Brain microvascular endothelial cell (primary cell): ENCODE results near the gene TUBB.
"Not testable (repeated sequence)": the region's sequence is repeated elsewhere in the genome, so short reads cannot be mapped to it uniquely, and the experiment has no call there.

Experiments
- DNase-seq: peaks from one replicate; pipeline ENCODE4 v3.0.0-alpha.2; 2020
- H3K27ac ChIP-seq: fragments of 250-450 bp; sonication (Bioruptor Pico); 2 replicates; pipeline ENCODE4 v1.5.1; 2020; ENCODE audit warnings: mild to moderate bottlenecking, moderate library complexity
- H3K27me3 ChIP-seq: fragments of 250-450 bp; sonication (Bioruptor Pico); replicated peaks from 2 replicates; pipeline ENCODE4 v1.5.1; 2020; ENCODE audit warnings: mild to moderate bottlenecking
- H3K36me3 ChIP-seq: fragments of 250-450 bp; sonication (Bioruptor Pico); replicated peaks from 2 replicates; pipeline ENCODE4 v1.5.1; 2020; ENCODE audit warnings: mild to moderate bottlenecking
- H3K4me3 ChIP-seq: 2 replicates; pipeline ENCODE4 v1.5.1; 2011; ENCODE audit warnings: low read depth, mild to moderate bottlenecking, control low read depth, low read length, moderate library complexity
- CTCF ChIP-seq: IDR thresholded peaks from 2 replicates; pipeline ENCODE4 v1.5.1; 2011; ENCODE audit warnings: low read depth, mild to moderate bottlenecking, moderate library complexity, low read length, control low read depth, inconsistent platforms; ENCODE audit errors: missing control alignments
- in situ Hi-C: cut with HindIII; loops from 2 replicates; pipeline ENCODE4 v1.10.0; 2017; ENCODE audit warnings: low sequenced_read_pairs, low pct_ligation_motif_present

The TUBB gene

GRCh38 chr6:30754631-30755030 is 34.5 kb downstream of the TUBB start:
- TF ChIP-seq CTCF, result no peak
- no peak for DNase-seq
- H3K27me3 ChIP-seq, result no peaks in the 10 kb centered on the region
- no peaks in the 10 kb centered on the region for H3K36me3 ChIP-seq
- in situ Hi-C loops, result no loop called here
- H3K27ac ChIP-seq, result peak overlapping the region; percentile 99
- H3K4me3 ChIP-seq, result no peak overlapping the region

GRCh38 chr6:30756405-30757003 is 36.4 kb downstream of the TUBB start:
- in situ Hi-C loops, H3K27ac ChIP-seq, DNase-seq, H3K27me3 ChIP-seq, H3K4me3 ChIP-seq, H3K36me3 ChIP-seq: not testable (repeated sequence)

- H3K36me3 ChIP-seq, result no peaks in the 10 kb centered on the region
- H3K27me3 ChIP-seq, result no peaks in the 10 kb centered on the region
- in situ Hi-C loops, result no loop called here
- no peak overlapping the region for H3K4me3 ChIP-seq
- H3K27ac ChIP-seq, result no peak overlapping the region
- TF ChIP-seq CTCF, result no peak
- DNase-seq, result no peak
These were observed 37.2 kb downstream of the TUBB start for GRCh38 chr6:30757261-30757904.

- DNase-seq, result peak; percentile 98
- Histone ChIP-seq H3K27me3 (no peaks in the 10 kb centered on the region), H3K27ac (peak overlapping the region; percentile 99), H3K4me3 (no peak overlapping the region), H3K36me3 (no peaks in the 10 kb centered on the region)
- TF ChIP-seq CTCF, result no peak
- in situ Hi-C loops, result no loop called here
These were observed 39.6 kb downstream of the TUBB start for GRCh38 chr6:30759575-30760239.

- no peak for TF ChIP-seq CTCF
- in situ Hi-C loops, result no loop called here
- Histone ChIP-seq H3K27ac (peak overlapping the region; percentile 99), H3K4me3 (no peak overlapping the region), H3K36me3 (no peaks in the 10 kb centered on the region), H3K27me3 (no peaks in the 10 kb centered on the region)
- no peak for DNase-seq
These were observed 40.4 kb downstream of the TUBB start for GRCh38 chr6:30760549-30760948.

- no peaks in the 10 kb centered on the region for H3K27me3 ChIP-seq
- H3K36me3 ChIP-seq, result no peaks in the 10 kb centered on the region
- in situ Hi-C loops, result no loop called here
- no peak for TF ChIP-seq CTCF
- no peak overlapping the region for H3K27ac ChIP-seq
- DNase-seq, result no peak
- no peak overlapping the region for H3K4me3 ChIP-seq
These were observed 41.8 kb downstream of the TUBB start for GRCh38 chr6:30761791-30762429.
